Lower leg skin (tissue), 3 donors: ENCODE results near the gene DCDC2.

Experiments used
- POLR2A ChIP-seq, 2 donors: fragments of 450-650 bp; IDR thresholded peaks; one replicate each; pipeline ENCODE4 v1.6.1; 2016 to 2017; ENCODE audit warnings: antibody characterized with exemption in 2 of 2, mild to moderate bottlenecking in 1 of 2, moderate library complexity in 1 of 2
- TF ChIP-seq, protein P1 (sequence below), 3 donors: fragments of 450-650 bp; IDR thresholded peaks; one replicate each; pipeline ENCODE4 v1.5.1; 2016; ENCODE audit warnings: antibody characterized with exemption in 3 of 3, mild to moderate bottlenecking in 3 of 3, moderate library complexity in 2 of 3

DNA sequence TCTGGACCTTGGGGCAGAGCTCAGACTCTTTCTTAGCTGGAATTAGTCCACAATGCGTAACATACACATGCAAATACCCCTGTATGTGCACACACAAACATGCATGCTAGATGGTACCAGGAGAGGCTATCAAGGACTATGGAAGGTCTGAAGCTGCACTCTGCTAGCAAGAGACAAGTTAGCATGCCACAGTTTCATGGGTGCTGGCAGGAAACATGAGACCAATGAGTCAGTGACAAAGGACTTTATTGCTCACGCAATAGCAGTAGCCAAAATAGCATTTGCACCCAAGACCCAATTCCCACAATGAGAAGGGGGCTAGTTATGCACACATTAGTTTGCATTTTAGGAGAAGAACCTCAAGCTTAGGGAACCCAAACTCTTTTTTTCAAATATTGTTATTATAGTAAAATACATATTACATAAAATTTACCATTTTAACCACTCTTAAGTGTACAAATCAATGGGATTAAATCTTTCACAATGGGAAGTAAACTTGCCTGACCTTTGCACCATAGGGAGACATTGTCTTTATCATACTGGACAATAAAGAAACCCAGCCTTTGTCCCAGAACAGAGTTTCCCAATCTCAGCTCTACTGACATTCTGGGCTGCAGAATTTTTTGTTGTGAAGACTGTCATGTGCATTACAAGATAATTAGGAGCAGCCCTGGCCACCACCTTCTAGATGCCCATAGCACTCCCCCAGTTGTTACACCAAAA is 162.7 kb downstream of the DCDC2 start:
- TF ChIP-seq, protein P1, sequence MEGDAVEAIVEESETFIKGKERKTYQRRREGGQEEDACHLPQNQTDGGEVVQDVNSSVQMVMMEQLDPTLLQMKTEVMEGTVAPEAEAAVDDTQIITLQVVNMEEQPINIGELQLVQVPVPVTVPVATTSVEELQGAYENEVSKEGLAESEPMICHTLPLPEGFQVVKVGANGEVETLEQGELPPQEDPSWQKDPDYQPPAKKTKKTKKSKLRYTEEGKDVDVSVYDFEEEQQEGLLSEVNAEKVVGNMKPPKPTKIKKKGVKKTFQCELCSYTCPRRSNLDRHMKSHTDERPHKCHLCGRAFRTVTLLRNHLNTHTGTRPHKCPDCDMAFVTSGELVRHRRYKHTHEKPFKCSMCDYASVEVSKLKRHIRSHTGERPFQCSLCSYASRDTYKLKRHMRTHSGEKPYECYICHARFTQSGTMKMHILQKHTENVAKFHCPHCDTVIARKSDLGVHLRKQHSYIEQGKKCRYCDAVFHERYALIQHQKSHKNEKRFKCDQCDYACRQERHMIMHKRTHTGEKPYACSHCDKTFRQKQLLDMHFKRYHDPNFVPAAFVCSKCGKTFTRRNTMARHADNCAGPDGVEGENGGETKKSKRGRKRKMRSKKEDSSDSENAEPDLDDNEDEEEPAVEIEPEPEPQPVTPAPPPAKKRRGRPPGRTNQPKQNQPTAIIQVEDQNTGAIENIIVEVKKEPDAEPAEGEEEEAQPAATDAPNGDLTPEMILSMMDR (IDR thresholded peaks at IDR 0.05), result no peak
- TF ChIP-seq POLR2A (IDR thresholded peaks at IDR 0.05), result no peak
